Frontal cortex (tissue), 4 donors: Measurements from ENCODE around the gene HILPDA. TPM values are rescaled to one million over a fixed set of nuclear protein-coding genes. Genes with fewer than 3 reads are reported as not detected.
"Not testable (repeated sequence)": the region's sequence is repeated elsewhere in the genome, so short reads cannot be mapped to it uniquely, and the experiment has no call there.

Experiments used
- DNase-seq, 2 donors: peaks; one replicate each; pipeline ENCODE4 v3.0.0; 2012; ENCODE audit warnings: low spot score in 2 of 2
- FAIRE-seq: peaks from 2 replicates; lab custom pipeline; 2012; peaks lifted over from hg19 to GRCh38; lab: Jason Lieb, UNC
- total RNA-seq: library from RNA; depleted of rRNA; stranded (reverse); fragments of >200 nt; gene quantifications from one replicate; pipeline ENCODE4 v1.2.3, GENCODE V29; 2014
- donor health status: control.
- donor health status: control.
- donor health status: control.

HILPDA gene
- total RNA-seq, 1 donor from 2014 or later: 26.9 TPM

DNA sequence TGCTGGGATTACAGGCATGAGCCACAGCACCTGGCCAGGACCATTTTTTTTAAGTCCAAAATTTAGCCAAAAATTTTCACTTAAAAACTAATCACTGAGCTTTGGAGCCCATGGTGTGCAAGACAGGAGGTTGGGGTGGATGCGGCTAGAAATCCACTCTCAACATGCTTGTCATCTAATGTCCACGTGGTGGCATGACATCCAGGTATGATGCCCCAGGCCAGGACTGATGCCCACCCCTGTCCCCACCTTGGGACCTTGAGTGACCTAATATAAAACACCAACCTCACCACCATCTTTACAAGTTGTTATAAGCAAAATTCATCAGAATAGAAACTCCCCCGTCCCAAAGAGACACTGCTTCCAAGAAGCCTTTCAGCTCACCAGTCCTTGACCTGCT lies 25.5 kb upstream of the HILPDA start:
- no peak for DNase-seq
- FAIRE-seq: no peak

DNA sequence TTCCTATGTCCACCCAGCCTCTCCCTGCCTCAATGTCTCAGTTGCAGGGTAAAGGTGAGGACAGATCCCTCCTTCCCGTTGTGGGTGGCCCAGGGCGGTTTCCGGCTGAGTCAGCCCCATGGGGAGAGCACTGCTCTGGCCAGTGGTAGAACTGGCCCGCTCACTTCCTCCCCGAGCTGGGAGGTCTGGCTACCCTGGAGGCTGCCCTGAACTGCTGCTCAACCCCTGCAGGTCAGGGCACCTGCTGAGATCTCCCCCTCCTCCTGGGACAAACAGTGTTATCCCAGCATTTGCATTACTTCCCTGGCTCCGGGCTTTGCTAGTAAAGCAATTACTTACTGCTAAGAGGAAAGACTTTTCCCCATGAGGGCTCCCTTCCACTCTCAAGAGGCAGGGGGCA lies 24.5 kb upstream of the HILPDA start:
- no peak for DNase-seq
- no peak for FAIRE-seq

DNA sequence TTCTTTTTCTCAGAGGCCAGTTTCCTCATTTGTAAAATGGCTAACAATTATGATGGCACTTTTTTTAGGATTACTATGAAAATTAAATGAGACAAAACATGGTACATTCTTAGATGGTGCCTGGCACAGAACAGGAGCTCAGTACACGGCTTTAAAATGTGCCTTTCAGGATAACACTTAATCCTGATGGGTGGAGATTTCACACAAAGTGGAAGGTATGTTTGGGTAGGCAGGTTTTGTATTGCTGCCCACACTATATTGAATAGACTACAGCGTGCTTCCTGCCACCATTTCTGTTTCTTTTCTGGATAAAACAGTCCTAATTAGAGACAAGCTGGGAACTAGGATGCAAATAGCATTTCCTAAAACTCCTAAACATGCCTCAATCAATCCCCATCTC lies 23.9 kb upstream of the HILPDA start:
- no peak for DNase-seq
- FAIRE-seq: no peak

DNA sequence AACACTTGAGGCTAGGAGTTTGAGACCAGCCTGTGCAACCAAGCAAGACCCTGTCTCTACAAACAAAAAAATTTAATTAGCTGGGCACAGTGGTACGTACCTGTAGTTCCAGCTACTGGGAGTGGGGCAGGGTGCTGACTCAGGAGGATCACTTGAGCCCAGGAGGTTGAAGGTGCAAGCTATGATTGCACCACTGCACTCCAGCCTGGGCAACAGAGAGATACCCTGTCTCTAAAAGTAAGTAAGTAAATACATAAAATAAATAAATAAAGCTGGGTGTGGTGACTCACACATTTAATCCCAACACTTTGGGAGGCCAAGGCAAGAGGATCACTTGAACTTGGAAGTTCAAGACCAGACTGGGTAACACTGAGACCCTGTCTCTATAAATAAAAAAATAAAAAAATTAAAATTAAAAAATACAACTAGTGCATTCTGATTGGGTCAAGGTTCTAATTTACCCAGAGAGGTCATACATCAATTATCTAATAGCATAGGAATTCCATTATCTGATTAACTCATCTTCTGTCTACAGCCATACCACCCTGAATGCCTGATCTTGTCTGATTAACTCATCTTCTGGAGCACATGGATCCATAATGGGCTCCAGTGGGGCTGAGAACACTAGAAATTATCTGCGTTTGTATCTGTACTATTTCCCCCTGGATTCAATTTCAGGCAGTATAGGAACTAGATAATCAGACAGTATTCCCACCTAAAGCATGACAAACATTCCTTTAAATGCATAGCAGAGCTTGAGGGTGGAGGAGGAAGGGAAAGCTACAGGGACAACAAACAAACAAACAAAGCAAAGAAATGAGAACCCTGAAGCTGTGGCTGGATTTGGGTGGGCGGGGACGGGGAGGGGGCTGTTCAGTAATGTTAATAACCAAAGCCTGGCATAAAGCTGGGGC lies 21.0 kb upstream of the HILPDA start:
- FAIRE-seq: no peak
- no peak for DNase-seq

DNA sequence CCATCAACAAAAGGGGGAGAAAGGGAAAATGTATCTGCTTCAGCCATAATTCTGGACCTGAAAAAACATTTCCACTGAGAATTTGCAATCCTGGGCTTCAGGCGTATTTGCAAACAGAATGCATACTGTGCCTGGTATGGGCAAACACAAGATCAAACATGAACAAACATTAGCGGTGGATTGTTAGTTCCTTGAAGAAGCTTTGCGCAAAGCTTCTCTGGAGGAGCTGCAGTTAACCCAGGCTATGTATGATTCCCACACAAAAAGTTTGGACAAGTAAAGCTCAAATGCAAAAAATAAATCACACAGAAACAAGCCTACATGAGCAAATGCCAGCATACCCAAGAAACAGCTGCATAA lies 20.4 kb upstream of the HILPDA start:
- no peak for FAIRE-seq
- no peak for DNase-seq

DNA sequence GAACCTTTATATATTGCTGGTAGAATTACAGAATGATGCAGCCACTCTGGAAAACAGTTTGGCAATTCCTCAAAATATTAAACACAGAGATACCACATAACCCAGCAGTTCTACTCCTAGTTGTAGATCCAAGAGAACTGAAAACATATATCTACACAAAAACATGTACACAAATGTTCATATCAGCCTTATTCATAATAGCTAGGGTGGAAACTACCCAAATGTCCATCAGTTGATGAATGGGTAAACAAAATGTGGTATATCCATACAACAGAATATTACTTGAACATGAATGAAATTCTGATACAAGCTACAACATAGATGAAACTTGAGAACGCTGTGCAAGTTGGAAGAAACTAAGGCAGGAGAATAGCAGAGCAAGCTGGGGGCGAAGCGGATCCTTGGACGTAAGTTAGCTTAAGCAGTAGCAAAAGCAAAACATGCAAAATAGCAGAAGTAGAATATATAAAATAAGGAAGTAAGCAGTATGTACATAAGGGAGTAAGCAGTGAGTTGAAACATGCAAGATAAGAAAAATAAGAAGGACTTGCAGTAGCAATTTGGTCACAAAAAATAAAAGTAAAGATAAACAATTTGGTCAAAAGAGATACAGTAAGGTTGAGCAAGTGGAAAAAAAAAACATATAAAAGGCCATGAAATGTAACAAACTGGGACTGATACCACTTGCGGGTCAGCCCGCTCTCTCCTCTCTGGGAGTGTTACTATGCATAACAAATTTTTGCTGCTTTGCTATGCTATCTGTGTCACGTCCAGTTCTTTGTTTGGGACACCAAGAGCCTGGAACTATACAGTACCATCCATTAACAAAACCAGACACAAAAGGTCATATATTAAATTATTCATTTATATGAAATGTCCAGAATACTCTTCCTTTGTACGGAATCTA lies 18.0 kb upstream of the HILPDA start:
- FAIRE-seq (no peak), DNase-seq (no peak)

DNA sequence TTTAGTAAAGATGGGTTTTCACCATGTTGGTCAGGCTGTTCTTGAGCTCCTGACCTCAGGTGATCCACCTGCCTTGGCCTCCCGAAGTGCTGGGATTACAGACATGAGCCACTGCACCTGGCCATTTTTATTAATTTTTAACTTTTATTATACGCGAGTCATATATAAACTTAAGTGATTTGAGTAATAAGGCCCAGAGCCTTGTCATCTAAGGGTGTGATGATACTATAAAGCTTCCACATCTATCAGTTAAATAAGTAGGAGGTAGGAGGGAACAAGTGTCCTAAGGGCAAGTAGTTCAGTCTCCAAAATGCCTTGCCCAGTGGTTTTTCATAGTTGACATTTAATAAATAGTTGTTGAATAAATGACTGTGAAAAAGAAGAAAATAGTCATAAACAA lies 13.3 kb upstream of the HILPDA start:
- DNase-seq (no peak), FAIRE-seq (no peak)

DNA sequence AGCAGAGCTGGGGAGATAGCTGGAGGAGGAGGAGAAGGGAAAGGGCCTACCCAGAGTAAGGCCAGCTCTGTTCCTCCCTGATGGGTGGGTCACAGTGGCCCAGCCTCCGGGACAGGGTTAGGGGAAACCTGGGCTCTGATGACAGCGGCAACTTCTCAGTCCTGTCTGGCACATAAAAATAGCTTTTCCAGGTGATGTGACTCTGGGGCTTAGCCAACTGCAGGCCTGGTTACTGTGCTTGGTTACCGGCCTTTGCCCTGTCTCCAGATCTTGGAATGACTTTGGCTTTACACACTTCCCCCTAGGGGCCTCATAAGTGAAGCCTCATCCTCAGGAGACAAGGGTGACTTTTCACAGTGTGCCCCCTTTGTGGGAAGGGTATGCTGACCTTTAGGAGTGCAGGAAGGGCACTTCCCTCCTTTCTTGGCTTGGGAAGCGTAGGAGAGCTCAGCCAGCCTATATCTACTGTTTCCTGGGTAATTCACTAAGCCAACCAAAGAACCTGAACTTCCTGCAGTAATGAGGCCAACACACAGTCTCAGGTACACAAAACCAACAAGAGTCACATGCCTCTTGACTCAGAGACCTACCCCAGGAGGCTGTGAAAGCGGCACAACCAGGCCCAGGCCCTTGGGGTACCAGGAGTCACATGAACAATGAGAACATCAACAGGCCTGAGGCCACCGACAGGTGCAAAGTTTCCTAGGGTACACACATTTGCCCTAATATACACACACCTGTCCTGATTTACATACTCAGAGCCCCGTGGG lies 11.7 kb upstream of the HILPDA start:
- FAIRE-seq (no peak), DNase-seq (no peak)

DNA sequence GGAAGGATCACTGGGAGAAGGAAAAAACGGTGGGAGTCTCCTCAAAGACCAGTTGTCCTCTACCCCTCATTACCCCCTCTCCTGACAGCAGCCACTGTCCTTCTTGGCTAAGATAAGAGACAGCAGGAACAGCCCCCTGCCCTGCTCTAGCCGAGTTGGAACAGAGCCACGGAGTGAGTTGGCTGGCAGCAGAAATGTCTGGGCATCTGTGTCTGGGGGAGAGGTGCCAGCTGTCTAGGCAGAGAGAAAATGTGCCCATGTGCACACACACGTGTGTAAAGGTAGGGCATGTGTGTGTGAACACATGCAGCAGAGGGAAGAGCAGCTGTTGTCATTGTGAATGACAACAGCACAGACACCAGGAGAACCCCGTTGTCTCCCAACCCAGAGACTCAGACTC lies 9.4 kb upstream of the HILPDA start:
- DNase-seq: no peak
- no peak for FAIRE-seq

DNA sequence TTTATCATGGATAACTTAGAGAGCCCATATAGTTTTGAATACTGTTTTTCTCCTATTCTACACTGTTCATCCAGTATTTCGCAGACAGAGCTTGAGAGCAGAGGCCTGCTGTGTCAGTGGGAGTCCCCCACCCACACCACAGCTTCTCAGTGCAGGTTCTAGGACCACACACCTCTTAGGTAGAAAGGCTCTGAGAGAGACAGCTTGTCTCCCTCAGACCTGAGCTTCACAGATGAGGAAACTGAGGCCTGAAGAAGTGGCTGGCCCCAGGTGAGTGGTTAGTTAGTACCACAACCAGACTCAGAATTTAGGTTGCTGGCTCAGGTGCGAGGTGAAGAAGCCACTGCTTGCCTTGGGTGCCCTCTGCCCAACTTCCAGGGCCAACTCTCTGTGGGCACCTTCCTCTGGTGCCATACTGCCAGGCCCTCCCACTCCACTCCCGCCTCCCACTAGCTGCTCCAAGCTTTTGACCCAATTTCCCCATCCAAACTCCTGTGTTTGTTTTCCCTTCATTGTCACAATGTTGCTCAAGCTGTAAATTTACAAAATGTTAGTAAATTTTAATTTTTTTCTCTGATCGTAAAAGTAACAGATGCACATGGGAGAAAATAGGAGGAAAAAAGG lies 7.6 kb upstream of the HILPDA start:
- FAIRE-seq: no peak
- no peak for DNase-seq

DNA sequence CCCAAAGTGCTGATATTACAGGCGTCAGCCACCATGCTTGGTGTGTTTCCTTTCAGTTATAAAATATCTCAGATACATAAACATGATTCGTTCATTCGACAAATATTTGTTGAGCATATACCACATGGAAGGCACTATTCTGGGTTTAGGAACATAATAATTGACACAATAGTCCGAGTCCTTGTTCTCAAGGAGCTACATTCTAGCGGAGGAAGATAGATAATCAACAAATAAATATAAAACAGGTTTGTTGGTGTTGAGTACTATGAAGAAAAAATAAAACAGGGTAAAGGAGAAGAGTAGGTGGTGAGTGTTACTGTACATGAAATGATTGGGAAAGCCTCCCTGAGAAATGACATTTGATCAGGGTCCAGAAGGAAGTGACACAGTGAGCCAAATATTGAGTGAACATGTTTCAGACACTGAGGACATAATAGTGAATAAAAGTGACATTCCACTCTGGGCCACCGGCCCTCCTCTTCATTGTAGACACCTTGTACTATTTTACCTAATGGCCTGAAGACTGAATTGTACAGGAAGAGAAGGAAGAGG lies 6.9 kb upstream of the HILPDA start:
- DNase-seq: no peak
- no peak for FAIRE-seq

DNA sequence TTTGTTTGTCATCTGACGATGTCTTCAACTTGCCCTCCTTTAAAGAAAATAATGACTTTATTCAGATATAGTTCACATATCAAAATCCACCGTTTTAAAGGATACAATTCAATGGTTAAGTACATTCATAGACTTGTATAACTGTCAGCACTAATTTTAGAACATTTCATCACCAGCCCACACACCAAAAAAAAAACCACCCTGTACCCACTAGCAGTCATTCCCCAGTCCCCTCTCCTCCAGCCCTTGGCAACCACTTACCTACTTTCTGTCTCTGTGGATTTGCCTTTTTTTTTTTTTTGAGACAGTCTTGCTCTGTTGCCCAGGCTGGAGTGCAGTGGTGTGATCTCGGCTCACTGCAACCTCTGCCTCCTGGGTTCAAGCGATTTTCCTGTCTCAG lies 5.3 kb upstream of the HILPDA start:
- no peak for DNase-seq
- no peak for FAIRE-seq

DNA sequence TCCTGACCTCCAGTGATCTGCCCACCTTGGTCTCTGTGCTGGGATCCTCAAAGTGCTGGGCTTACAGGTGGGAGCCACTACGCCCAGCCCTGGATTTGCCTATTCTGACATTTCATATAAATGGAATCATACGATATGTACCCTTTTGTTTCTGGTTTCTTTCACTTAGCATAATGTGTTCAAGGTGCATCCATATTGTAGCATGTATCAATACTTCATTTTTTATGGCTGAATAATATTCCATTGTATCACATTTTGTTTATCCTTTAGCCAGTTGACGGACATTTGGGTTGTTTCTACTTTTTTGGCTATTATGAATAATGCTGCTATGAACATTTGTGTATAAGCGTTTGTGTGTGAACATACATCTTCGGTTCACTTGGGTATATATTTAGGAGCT lies 4.8 kb upstream of the HILPDA start:
- DNase-seq (no peak), FAIRE-seq (no peak)

DNA sequence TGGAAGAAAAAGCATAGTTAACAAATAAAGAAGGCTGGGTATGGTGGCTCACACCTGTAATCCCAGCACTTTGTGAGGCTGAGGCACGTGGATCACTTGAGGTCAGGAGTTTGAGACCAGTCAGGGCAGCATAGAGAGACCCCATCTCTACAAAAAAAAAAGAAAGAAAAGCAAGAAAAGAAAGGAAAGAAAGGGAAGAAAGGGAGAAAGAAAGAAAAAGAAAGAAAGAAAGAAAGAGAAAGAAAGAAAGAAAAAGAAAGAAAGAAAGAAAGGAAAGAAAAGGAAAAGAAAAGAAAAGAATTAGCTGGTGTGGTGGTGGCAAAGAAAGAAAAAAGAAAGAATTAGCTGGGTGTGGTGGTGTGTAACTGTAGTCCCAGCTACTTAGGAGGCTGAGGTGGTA lies 3.1 kb upstream of the HILPDA start:
- FAIRE-seq: no peak
- no peak for DNase-seq

DNA sequence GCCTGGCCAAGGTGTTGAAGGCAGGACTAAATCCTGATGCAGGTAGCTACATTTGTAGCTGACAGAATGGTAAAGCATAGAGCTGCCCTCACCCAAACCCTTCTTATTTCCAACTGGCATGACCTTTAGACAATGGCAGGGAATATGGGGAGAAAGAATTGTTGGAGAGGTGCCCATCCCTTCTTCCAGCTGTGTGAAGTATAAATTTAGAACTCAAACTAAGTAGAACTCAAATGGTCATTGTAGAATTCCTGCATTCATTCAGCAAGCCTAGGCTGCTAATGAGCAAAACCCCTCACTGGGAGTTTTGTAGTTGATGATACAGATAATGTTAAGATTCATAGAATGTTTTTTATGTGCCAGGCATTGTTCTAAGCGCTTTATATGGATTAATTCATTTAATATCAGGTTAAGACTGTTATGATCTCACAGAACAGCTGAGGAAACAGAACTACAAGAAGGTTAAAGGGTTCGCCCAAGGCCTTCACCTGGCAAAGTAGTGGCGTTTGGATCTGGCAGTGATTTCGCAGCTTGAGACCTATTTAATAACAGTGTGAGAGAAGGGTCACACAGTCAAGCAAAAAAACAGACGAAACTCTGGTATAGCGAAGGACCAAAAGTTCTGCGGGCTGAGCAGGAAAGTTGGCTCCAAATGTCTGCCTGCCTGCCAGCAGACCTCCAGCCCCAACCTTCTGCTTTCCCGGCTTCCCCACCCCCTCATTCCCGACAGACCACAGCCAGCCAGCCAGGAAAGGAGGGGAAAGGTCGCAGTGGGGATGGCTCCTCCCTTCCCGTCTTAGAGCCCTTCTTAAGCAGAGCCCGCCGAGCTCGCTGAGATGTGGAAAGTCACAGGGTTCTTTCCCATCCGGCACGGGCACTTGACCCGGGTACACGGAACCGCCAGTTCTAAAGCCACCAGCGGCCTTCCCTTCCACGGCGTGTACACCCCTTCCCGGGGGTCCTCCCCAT lies 1.6 kb upstream of the HILPDA start:
- FAIRE-seq: no peak
- peak; percentile 30 to 65 for DNase-seq

DNA sequence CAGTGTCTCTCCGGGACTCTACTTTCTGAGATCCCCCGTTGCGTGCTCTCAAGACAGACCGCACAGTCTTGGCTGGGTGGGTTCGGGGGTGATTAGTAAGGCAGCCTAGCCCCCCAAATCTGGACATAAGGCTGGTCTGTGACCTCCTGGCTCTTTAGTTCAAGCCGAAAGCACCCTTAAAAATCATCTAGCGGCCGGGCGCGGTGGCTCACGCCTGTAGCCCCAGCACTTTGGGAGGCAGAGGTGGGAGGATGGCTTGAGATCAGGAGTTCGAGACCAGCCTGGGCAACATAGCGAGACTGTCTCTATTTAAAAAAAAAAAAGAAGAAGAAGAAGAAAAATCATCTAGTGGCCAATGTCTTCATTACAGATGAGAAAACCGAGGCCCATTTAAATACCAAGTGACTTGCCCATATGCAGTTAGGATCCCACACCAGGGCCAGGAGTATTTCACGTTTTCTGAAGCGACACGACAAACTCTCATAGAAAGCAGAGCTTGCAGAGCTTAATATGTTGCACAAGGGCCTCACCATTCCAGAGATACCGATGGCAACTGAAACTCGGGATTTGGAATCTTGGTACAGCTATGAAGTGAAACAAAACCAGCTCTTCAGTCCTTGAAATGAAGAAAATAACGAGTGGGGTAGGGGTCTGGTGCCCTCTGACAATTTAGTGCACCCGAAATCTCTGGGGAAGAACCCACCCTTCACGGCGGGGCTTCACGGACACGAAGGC lies 703 bp upstream of the HILPDA start:
- FAIRE-seq (no peak), DNase-seq (peak; percentile 12 to 19)

DNA sequence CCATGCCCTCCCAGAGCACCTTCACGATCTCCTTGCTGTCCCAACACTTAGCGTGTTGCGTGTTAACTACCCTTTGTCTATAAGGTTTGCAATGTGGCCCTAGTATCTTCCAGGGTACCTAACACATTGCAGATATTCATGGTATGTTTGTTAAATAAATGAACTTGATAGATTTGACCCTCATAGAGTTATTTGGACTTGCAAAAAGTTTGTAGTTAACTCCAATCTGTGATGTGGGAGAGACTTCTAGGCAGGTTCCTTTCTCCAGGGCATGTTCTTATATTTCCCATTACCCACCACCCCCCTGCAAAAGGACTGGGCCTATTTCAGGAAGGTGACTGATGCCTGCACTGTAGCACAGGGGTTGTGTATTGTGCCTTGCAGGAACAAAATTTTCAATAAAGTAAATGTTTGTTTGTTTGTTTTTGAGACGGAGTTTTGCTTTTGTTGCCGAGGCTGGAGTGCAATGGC lies 612 bp downstream of the HILPDA start:
- no peak for FAIRE-seq

DNA sequence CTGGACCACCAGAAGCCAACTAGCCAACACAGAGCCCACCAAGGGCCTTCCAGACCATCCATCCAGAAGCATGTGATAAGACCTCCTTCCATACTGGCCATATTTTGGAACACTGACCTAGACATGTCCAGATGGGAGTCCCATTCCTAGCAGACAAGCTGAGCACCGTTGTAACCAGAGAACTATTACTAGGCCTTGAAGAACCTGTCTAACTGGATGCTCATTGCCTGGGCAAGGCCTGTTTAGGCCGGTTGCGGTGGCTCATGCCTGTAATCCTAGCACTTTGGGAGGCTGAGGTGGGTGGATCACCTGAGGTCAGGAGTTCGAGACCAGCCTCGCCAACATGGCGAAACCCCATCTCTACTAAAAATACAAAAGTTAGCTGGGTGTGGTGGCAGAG lies 1.7 kb downstream of the HILPDA start:
- DNase-seq, FAIRE-seq: not testable (repeated sequence)

More for the DNA sequence above, 612 bp downstream of the HILPDA start:
- DNase-seq: peak in 1 of 2 donors; percentile 14
